ENCODE data around the gene SHQ1.
A peak's percentile ranks its signal among the peaks of the same experiment; 100 is the strongest.

SHQ1 gene

GRCh38 chr3:72847282-72847681, 963 bp downstream of the SHQ1 start:
- DNase-seq = no peak

GRCh38 chr3:72846166-72846565, 2.1 kb downstream of the SHQ1 start:
- DNase-seq = no peak

- DNase-seq = peak; percentile 6
Observed at GRCh38 chr3:72844436-72844993, 3.7 kb downstream of the SHQ1 start.

GRCh38 chr3:72839057-72839456, 9.2 kb downstream of the SHQ1 start:
- no peak for DNase-seq

- DNase-seq = no peak
Observed at GRCh38 chr3:72836923-72837322, 11.3 kb downstream of the SHQ1 start.

GRCh38 chr3:72836416-72836815, 11.8 kb downstream of the SHQ1 start:
- no peak for DNase-seq

- DNase-seq = peak; percentile 38
Observed at GRCh38 chr3:72830452-72831223, 17.6 kb downstream of the SHQ1 start.

GRCh38 chr3:72829701-72830100, 18.5 kb downstream of the SHQ1 start:
- DNase-seq = peak; percentile 23

GRCh38 chr3:72821161-72821781, 27.0 kb downstream of the SHQ1 start:
- peak; percentile 68 for DNase-seq

GRCh38 chr3:72820415-72820814, 27.8 kb downstream of the SHQ1 start:
- DNase-seq = peak; percentile 74

GRCh38 chr3:72818905-72819304, 29.3 kb downstream of the SHQ1 start:
- peak; percentile 64 for DNase-seq

- DNase-seq = peak; percentile 28
Observed at GRCh38 chr3:72818092-72818773, 30.0 kb downstream of the SHQ1 start.

- DNase-seq = peak; percentile 54
Observed at GRCh38 chr3:72816862-72817355, 31.3 kb downstream of the SHQ1 start.

- DNase-seq = no peak
Observed at GRCh38 chr3:72814308-72814707, 33.9 kb downstream of the SHQ1 start.

GRCh38 chr3:72812201-72812600, 36.0 kb downstream of the SHQ1 start:
- DNase-seq = no peak

GRCh38 chr3:72811571-72811970, 36.7 kb downstream of the SHQ1 start:
- no peak for DNase-seq

- DNase-seq = peak; percentile 30
Observed at GRCh38 chr3:72810659-72811434, 37.4 kb downstream of the SHQ1 start.

- DNase-seq = no peak
Observed at GRCh38 chr3:72810063-72810462, 38.2 kb downstream of the SHQ1 start.

GRCh38 chr3:72804361-72804760, 43.9 kb downstream of the SHQ1 start:
- no peak for DNase-seq

- DNase-seq = no peak
Observed at GRCh38 chr3:72803573-72803972, 44.7 kb downstream of the SHQ1 start.

GRCh38 chr3:72802001-72802400, 46.2 kb downstream of the SHQ1 start:
- no peak for DNase-seq

- DNase-seq = no peak
Observed at GRCh38 chr3:72800869-72801268, 47.4 kb downstream of the SHQ1 start.
